Bronchial epithelial cell (primary cell): Measurements from ENCODE around the gene MFRP. TPM values are rescaled to one million over a fixed set of nuclear protein-coding genes. Genes with fewer than 3 reads are reported as not detected.

Experiments used
- DNase-seq: peaks from one replicate; pipeline ENCODE4 v3.0.0-alpha.2; 2010; ENCODE audit warnings: low read depth
- FAIRE-seq: peaks from 2 replicates; lab custom pipeline; 2011; peaks lifted over from hg19 to GRCh38; lab: Jason Lieb, UNC
- H3K27me3 ChIP-seq: 2 replicates; pipeline ENCODE4 v1.5.1; 2011; ENCODE audit warnings: low read length; ENCODE audit not compliant: control insufficient read depth, insufficient read depth
- H3K36me3 ChIP-seq: 2 replicates; pipeline ENCODE4 v1.5.1; 2011; ENCODE audit warnings: low read length; ENCODE audit not compliant: control insufficient read depth, insufficient read depth
- H3K4me3 ChIP-seq: 2 replicates; pipeline ENCODE4 v1.5.1; 2011; ENCODE audit warnings: mild to moderate bottlenecking, low read depth, low read length, control low read depth
- total RNA-seq: library from RNA; depleted of rRNA; stranded (reverse); fragments of >200 nt; gene quantifications from 2 replicates; pipeline ENCODE4 v1.2.1, GENCODE V29; 2014
- TF ChIP-seq, protein P1 (sequence below): IDR thresholded peaks from 2 replicates; pipeline ENCODE4 v1.5.1; 2011; ENCODE audit warnings: mild to moderate bottlenecking, moderate library complexity, low read length, control low read depth, inconsistent platforms; ENCODE audit not compliant: insufficient read depth, severe bottlenecking

The MFRP gene
- total RNA-seq, 1 donor from 2014 or later, result not detected

DNA sequence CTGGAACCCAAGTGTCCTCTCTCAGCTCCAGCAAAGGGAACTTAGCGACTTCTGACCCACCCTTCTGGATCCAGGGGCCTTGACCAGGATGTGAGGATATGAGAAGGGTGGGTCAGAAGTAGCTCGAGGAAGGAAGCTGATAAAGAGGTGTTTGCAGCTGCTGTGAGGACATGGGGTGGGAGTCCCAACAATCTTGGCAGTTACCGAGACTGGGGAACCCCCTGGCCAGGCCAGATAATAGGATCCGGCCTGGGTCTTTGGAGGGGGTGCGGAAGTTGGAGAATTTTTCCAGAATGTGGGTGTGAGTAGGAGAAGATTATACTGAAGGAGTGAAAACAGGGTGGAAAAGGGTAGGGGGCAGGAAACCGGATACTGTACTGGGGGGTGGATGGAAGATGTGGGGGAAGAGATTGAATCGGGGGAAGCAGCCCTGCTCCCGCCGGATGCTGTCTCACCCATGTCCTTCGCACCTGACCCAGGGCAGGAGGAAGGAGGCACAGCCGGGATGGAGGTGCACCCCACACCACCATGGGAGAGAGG, 26.7 kb downstream of the MFRP start:
- Histone ChIP-seq H3K4me3 (no peak overlapping the region), H3K27me3 (no peaks in the 10 kb centered on the region), H3K36me3 (no peaks in the 10 kb centered on the region)
- TF ChIP-seq, protein P1, sequence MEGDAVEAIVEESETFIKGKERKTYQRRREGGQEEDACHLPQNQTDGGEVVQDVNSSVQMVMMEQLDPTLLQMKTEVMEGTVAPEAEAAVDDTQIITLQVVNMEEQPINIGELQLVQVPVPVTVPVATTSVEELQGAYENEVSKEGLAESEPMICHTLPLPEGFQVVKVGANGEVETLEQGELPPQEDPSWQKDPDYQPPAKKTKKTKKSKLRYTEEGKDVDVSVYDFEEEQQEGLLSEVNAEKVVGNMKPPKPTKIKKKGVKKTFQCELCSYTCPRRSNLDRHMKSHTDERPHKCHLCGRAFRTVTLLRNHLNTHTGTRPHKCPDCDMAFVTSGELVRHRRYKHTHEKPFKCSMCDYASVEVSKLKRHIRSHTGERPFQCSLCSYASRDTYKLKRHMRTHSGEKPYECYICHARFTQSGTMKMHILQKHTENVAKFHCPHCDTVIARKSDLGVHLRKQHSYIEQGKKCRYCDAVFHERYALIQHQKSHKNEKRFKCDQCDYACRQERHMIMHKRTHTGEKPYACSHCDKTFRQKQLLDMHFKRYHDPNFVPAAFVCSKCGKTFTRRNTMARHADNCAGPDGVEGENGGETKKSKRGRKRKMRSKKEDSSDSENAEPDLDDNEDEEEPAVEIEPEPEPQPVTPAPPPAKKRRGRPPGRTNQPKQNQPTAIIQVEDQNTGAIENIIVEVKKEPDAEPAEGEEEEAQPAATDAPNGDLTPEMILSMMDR, result no peak
- DNase-seq, result no peak
- no peak for FAIRE-seq

DNA sequence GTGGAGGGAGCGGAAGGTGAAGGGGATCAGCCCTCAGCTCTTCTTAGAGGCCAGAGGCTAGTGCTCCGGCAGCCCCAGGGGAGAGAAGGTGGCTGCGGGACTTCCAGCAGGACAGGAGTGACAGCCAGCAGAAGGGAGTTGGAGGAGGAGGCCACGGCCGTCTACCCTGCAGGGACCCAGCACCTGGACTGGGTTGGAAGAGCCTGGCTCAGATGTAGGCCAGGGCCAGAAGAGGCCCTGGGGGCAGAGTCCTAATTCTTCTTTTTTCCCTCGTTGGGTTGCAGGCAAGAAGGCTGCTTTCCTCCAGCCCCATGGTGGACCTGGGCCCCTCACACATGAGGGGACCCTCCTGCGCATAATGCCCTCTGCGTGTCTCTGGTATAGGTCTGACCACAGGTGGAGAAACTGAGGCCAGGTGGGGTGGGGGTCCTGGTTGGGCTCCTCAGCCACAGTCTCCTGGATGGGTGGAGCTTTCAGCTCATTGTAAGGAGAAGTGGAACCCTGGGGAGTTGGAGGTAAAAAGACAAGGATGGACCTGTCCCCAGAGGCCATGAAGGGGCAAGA, 27.3 kb downstream of the MFRP start:
- FAIRE-seq (no peak), DNase-seq (no peak)
- no peaks in the 10 kb centered on the region for H3K27me3 ChIP-seq
- peaks cover 4% of the 10 kb centered on the region for H3K36me3 ChIP-seq
- no peak overlapping the region for H3K4me3 ChIP-seq
- TF ChIP-seq, protein P1, result no peak

DNA sequence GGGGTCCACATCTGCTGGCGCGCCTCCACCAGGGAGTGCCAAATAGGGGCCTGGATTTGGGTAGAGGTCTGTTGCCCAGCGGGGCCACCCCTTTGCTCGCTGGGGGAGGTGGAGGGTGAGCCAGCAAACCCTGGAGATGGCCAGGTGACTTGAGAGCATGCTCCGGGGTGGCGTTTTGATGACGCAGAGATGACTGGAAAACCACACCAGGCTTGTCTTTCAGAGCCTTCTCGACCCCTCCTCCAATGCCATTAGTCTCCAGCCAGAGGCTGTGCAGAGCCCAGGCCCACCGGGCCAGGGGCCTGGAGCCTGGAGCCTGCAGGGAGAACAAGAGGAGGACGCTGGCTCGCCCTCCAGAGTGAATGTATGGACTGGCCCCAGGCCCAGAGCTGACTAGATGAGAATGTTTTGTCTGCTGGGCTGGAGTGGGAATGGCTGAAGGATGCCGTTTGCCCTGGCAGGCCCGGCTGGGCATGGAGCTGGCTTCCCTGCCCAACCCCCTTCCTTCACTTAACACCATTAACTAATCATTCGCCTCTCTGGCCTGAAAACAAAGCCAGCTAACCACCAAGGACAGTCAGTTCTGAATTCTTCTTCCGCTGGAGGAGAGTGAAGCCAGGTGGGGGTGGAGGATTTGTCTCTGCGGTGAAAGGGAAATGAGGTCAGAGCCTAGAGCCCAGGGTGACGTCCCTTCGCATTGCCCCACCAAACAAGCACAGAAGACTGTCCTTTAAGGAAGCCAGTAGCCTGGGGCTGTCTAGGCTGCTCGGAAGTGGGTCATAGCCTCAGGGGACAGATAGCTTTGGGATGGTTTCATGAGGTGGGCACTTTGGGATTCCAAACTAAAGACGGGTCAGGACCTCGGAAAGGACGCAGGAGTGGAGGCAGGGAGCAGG, 28.0 kb downstream of the MFRP start:
- H3K4me3 ChIP-seq, result no peak overlapping the region
- no peak for FAIRE-seq

DNA sequence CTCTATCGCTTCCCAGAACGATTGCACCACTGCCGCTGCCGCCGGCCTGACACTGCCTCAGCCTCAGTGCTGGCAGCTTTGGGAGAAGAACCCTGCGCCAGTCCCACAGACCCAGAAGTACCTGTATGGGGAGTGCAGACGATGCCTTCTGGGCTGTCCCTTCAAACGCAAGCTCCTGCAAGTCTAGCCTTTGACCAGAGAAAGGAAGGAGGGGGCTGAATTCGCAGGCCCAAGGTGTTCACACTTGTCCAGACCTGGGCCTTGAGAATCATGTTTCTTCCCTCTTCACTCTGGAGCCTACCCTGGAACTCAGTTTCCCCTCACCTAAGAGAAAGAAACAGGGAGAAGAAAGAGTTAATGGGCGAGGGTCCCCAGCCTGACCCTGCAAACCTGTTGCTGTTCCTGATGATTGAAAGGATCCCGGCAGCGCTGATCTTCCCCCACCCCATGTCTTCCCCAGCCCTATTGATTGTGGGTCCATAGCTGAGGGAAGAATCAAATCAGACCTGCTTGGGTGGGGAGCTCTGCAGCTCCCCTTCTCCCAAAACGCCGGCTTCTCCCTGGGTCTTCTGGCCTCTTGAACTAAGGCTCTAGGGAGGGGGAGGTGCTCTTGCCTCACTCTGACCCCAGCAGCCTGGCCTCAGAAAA, 28.8 kb downstream of the MFRP start:
- peak overlapping the region; percentile 51 for H3K4me3 ChIP-seq
- DNase-seq, result peak; percentile 80

More for the DNA sequence above, 28.0 kb downstream of the MFRP start:
- DNase-seq, result peak; percentile 93
- TF ChIP-seq, protein P1, result no peak
- no peaks in the 10 kb centered on the region for H3K27me3 ChIP-seq
- H3K36me3 ChIP-seq, result peaks cover 4% of the 10 kb centered on the region

More for the DNA sequence above, 28.8 kb downstream of the MFRP start:
- FAIRE-seq, result no peak
- Histone ChIP-seq H3K36me3 (peaks cover 5% of the 10 kb centered on the region), H3K27me3 (no peaks in the 10 kb centered on the region)
- TF ChIP-seq, protein P1, result no peak
